Measurements from ENCODE around the gene ICAM3.

Gene ICAM3

GRCh38 chr19:10318807-10319682, 20.4 kb downstream of the ICAM3 start:
- DNase-seq (ENCODE audit: low read depth, low spot score), result no peak

- no peak for DNase-seq (ENCODE audit: low read depth, low spot score)
These were observed 21.5 kb downstream of the ICAM3 start for GRCh38 chr19:10317857-10318462.

GRCh38 chr19:10317045-10317856, 22.2 kb downstream of the ICAM3 start:
- DNase-seq (ENCODE audit: low read depth, low spot score), result no peak

- no peak for DNase-seq (ENCODE audit: low read depth, low spot score)
These were observed 23.0 kb downstream of the ICAM3 start for GRCh38 chr19:10316229-10317044.

GRCh38 chr19:10315335-10316214, 23.8 kb downstream of the ICAM3 start, which contains the start of gene FDX2:
Gene FDX2 (minus strand): TSS chr19:10316015. CDS start chr19:10315996, 19 bp downstream.
- peak; percentile 83 for DNase-seq (ENCODE audit: low read depth, low spot score)

- DNase-seq (ENCODE audit: low read depth, low spot score), result no peak
These were observed 30.0 kb downstream of the ICAM3 start, which contains the start of gene ZGLP1 for GRCh38 chr19:10309423-10309822. Gene ZGLP1 (minus strand): TSS chr19:10309815.

DNA sequence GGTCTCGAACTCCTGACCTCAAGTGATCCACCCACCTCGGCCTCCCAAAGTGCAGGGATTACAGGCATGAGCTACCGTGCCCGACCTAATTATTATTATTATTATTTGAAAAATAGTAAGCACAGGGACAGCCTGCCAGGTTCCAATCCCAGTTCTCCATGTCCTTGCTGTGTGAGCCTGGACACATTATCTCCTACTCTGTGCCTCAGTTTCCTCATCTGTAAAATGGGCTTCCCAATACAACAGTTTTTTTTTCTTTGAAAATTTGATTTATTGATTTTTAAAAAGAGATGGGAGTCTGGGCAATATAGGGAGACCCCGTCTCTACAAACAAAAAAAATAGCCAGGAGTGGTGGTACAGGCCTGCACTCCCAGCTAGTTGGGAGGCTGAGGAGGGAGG, 33.1 kb downstream of the ICAM3 start:
- DNase-seq (ENCODE audit: low read depth, low spot score), result no peak

DNA sequence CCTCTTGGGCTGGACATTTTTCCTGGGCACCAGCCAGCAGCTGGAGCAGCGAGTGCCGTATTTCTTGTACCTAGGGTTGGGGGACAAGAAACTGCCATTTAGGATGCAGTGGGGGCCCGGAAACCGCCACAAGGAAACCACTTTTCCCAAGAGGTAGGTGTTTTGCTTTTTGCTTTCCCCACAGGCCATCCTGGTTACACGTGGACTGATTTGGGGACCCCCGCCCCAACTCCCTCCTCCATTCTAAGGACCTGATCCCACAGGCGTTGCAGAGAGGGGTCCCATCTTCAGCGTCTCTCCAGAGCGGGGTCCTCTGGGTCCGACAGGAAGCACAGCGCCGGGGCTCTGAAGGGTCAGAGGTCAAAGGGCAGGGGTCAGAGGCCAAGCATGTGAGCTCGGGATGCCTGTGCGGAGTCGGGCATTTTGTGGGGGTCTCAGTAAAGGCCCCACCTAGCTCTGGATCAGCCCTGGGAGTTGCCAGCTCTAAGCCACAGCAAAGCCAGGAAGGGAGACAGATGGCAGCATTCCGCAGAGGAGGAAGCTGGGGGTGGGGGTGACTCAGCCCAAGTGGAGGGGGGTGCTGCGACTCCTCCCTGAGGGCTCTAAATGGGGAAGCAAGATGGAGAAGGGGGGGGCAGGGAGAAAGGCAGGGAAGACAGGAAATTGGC, 34.2 kb downstream of the ICAM3 start:
- DNase-seq (ENCODE audit: low read depth, low spot score), result no peak

DNA sequence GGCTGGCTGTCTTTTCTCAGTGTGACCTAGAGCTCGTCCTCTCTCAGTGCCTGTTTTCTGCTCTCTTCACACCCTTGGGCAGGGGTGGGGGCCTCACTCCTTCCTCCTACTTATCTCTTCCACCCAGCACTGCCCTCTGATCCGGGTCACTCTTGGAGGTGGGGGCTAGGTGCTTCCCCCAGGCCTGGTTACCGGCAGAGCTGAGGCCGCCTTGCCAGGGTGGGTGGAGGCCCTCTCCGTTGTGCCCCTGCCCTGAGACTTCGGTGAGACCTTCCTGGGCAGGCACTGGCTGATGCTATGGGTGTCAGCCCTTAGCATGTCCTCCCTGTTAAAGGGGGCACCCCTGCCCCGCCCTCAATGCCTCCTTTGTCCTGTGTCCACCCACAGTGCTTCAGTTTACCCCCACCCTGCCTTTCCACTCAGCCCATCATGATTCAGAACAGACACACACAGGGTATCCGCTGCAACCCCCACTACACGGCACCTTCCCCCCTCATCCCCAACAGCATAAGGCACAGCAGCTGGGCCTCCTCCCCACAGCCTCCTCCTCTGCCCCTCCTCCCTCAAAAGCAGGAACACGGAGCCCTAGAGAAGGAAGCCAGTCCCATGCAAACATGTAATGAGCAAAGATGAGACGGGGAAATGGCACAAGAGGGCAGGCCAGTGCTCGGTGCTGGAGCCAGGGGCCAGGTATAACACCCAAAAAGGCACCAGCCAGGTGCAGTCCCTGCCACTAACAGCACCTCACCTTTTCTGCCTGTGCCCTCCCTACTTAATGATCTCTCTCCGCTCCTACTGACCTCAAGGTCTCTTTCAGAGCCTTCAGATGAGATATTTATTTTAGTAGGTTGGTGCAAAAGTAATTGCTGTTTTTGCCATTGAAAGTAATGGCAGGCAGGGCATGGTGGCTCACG, 39.6 kb downstream of the ICAM3 start:
- no peak for DNase-seq (ENCODE audit: low read depth, low spot score)

GRCh38 chr19:10295847-10296591, 43.4 kb downstream of the ICAM3 start:
- DNase-seq (ENCODE audit: low read depth, low spot score), result no peak

GRCh38 chr19:10295305-10295846, 44.0 kb downstream of the ICAM3 start:
- DNase-seq (ENCODE audit: low read depth, low spot score), result peak; percentile 26

DNA sequence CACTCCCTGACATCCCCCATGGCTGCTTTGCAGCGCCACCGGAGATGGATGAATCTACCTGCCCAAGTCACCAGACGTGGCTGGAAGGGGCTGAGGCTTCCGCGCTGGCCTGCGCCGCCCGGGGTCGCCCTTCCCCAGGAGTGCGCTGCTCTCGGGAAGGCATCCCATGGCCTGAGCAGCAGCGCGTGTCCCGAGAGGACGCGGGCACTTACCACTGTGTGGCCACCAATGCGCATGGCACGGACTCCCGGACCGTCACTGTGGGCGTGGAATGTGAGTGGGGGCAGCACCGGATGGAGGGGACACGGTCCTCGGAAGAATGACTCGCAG, 45.1 kb downstream of the ICAM3 start:
- no peak for DNase-seq (ENCODE audit: low read depth, low spot score)

DNA sequence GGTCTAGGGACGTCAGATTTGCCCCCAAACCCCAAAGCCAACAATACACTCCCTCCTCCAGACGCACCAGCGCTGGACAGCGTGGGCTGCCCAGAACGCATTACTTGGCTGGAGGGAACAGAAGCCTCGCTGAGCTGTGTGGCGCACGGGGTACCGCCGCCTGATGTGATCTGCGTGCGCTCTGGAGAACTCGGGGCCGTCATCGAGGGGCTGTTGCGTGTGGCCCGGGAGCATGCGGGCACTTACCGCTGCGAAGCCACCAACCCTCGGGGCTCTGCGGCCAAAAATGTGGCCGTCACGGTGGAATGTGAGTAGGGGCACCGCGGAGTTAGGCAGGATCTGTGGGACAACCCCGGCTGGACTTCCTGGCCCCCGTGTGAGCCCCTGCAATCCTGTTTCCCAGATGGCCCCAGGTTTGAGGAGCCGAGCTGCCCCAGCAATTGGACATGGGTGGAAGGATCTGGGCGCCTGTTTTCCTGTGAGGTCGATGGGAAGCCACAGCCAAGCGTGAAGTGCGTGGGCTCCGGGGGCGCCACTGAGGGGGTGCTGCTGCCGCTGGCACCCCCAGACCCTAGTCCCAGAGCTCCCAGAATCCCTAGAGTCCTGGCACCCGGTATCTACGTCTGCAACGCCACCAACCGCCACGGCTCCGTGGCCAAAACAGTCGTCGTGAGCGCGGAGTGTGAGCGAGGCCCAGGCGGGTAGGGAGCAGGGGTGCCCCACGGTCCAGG, 45.6 kb downstream of the ICAM3 start:
- DNase-seq (ENCODE audit: low read depth, low spot score), result no peak

DNA sequence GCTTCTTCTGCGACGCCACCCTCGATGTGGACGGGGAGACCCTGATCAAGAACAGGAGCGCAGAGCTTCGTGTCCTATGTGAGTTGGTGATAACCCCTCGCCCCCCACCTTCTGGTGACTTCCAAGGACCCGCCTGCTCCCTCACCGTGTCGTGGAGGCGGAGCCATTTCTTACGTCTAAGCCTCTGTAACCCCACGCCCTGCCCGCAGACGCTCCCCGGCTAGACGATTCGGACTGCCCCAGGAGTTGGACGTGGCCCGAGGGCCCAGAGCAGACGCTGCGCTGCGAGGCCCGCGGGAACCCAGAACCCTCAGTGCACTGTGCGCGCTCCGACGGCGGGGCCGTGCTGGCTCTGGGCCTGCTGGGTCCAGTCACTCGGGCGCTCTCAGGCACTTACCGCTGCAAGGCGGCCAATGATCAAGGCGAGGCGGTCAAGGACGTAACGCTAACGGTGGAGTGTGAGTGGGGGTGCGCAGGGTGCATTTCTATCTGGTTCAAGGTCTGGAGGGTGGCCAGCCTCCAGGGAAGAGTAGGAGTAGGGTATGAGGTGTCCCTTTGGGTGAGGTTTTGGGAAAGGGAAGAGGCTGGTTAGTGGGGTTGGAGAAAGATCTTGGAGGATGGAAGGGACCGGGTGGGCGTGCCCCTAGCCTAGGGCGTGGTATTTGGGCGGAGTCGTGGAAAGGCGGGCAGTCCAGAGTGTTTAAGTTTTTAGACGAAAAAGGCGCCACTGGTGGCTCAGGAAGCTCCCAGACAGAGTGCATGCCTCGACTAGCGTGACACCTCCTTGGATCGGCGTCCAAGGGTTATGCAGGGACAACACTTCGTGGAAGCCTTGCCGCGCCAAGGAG, 46.4 kb downstream of the ICAM3 start:
- DNase-seq (ENCODE audit: low read depth, low spot score), result no peak

DNA sequence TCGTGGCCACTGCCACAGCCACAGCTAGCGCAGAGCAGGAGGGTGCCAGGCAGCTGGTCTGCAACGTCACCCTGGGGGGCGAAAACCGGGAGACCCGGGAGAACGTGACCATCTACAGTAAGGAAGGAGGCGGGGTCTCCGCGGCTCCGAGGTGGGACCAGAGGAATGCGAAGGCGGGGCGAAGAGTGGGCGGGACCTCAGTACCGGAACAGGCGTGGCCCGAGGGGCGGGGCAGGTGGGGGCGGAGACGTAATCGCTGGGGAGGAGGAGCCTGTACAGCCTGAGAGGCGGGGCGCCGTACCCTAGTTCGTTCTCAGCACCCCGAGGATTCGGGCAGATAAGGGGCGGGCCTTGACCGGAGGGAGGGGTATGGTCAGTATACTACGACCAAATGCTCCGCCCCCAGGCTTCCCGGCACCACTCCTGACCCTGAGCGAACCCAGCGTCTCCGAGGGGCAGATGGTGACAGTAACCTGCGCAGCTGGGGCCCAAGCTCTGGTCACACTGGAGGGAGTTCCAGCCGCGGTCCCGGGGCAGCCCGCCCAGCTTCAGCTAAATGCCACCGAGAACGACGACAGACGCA, 47.1 kb downstream of the ICAM3 start:
- peak; percentile 34 for DNase-seq (ENCODE audit: low read depth, low spot score)

Data from activated CD4-positive, CD25-positive, alpha-beta regulatory T cell treated with anti-CD3 and anti-CD28 coated beads, Interleukin-2, amount 50 U/mL, for 16 hours (primary cell).